Activated CD4-positive, CD25-positive, alpha-beta regulatory T cell treated with anti-CD3 and anti-CD28 coated beads, Interleukin-2, amount 50 U/mL, for 16 hours (primary cell): ENCODE data around the gene OR1L8.
"Not testable (repeated sequence)": the region's sequence is repeated elsewhere in the genome, so short reads cannot be mapped to it uniquely, and the experiment has no call there.

Experiments
- DNase-seq: peaks from one replicate; pipeline ENCODE4 v3.0.0-alpha.2; 2020; ENCODE audit warnings: low read depth, low spot score

OR1L8 gene, protein sequence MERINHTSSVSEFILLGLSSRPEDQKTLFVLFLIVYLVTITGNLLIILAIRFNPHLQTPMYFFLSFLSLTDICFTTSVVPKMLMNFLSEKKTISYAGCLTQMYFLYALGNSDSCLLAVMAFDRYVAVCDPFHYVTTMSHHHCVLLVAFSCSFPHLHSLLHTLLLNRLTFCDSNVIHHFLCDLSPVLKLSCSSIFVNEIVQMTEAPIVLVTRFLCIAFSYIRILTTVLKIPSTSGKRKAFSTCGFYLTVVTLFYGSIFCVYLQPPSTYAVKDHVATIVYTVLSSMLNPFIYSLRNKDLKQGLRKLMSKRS

GRCh38 chr9:122583284-122583683, at the start of gene OR1L8:
TSS of gene OR1L8 (minus strand) at chr9:122583384. CDS start at chr9:122568477, 14,907 bp downstream.
- not testable (repeated sequence) for DNase-seq

GRCh38 chr9:122619996-122620395, 36.8 kb upstream of the OR1L8 start:
- no peak for DNase-seq

DNA sequence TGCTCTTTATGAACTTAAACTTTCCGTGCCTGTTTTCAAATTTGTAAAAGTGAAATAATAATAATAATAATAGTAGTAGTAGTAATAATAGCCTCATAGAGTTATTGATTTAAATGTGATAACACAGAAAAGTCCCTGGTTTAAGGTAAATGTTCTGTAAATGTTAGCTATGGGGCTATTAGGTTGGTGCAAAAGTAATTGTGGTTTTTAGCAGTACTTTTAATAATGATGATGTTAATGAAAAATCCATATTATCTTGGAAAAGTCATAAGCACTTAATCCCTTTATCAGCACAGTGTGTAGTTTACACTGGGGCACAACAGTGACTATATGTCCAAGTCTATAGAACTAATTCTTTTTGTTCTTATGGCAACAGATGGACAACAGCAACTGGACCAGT, 31.2 kb upstream of the OR1L8 start, which contains the start of gene OR1Q1:
Gene OR1Q1 (plus strand): TSS at position 377 of the 400 bp plus-strand sequence. CDS start 0 bp downstream, at position 377.
- no peak for DNase-seq

DNA sequence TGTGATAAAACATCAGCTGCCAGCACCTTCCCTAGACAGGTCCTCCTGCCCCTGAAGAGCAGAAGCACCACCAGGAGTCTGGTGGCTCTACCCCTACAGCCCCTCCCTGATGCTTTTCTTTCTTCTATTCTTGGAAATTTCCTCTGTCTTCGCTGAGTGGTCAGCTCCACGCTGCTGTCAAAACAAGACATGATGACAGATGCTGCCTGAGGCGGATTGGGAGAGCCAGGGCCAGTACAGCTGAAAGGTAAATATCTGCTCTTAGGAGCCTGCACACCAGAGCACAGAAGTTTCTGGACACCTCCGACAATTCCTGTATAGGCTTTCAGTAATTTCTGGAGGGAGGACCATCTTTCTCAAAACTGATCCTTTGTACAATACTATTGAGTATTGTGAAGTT, 26.6 kb upstream of the OR1L8 start:
- DNase-seq, result no peak

GRCh38 chr9:122606587-122606986, 23.4 kb upstream of the OR1L8 start:
- DNase-seq, result no peak

DNA sequence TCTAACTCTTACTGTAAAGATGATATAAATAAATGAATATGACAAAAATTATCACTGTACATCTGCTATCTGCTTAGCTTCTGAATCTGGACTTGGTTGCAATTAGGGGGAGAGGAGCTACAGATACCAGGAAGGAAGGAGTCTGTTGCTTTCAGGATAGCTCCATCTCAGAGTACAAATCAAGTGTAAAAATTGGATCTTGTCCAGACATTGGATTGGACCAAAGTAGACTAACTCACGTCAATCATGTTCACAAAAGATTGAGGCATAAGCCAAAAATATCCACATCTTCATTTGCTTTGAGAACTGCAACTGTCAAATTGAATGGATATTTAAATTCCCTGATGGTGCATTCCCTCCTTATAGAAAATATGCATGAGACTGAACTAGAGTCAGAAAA, 22.5 kb upstream of the OR1L8 start:
- no peak for DNase-seq

DNA sequence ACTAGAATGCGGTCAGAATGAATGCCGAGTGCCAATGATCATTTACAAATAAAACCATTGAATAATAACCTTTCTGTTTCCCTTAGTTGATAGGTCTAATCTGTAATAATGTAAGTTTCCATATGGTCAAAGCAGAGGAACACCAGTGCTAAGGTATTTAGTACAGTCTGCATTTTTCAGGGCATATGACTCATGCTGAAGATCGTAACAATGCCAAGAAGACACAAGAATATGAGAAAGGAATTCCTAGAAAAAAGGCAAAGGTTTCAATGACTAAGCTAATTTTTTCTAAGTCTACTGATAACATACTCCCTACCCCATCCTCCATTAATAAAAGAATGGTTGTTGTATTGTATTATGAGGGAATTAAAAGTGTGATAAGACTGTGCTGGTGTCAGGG, 2.8 kb downstream of the OR1L8 start:
- no peak for DNase-seq

DNA sequence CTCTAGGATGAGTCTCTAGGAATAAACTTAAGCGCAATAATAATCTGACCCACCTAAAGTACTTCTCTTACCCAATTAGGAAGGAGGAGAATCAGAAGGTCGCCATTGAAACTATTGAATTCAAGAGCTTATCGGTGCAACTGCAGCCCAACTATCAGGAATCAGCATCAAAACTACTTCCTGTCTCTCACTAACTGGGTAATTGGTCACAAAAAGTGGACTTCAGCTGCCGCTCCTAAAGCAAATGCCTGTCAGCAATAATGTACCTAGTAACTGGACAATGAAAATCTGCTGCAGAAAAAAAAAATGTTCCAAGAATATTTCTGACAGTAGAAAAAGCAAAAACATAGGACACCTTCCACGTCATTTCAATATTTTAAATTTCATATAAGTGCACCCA, 3.3 kb downstream of the OR1L8 start:
- DNase-seq, result no peak

GRCh38 chr9:122572456-122572855, 10.7 kb downstream of the OR1L8 start:
- no peak for DNase-seq

DNA sequence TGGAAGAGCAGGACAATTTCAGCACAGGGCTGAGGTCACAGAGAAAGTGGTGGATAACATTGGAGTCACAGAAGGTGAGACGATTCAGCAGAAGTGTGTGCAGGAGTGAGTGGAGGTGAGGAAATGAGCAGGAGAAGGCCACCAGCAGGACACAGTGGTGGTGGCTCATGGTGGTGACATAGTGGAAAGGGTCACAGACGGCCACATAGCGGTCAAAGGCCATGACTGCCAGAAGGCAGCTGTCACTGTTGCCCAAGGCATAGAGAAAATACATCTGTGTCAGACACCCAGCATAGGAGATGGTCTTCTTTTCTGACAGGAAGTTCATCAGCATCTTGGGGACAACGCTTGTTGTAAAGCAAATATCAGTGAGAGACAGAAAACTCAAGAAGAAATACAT, 15.3 kb downstream of the OR1L8 start:
- DNase-seq, result no peak

DNA sequence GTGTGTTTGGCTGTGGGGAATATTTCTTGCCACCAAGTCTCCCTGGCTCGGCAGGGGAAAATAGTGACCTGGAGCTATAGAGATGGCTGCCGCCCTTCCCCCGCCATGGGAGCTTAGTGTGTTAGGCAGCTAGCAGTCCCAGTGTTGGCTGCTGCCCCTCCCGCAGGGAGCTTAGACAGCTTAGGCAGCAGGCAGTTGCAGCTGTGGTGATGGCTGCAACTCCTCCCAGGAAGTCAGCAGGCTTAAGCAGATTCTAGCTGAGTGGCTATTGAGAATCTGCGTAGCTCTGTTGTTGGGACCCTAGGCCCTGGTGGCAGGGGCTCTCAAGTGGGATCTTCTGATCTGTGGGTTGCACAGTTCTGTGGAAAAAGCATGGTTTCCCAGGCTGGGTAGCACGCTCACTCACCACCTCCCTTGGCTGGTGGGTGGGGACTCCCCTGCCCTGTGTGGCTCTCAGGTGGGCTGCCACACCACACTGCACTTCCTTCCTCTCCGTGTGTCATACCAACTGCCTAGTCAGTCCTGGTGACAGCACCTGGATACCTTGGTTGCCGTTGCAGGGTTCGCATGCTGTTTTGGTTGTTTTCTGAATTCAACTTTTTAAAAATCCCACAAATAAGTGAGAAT, 20.9 kb downstream of the OR1L8 start:
- no peak for DNase-seq

DNA sequence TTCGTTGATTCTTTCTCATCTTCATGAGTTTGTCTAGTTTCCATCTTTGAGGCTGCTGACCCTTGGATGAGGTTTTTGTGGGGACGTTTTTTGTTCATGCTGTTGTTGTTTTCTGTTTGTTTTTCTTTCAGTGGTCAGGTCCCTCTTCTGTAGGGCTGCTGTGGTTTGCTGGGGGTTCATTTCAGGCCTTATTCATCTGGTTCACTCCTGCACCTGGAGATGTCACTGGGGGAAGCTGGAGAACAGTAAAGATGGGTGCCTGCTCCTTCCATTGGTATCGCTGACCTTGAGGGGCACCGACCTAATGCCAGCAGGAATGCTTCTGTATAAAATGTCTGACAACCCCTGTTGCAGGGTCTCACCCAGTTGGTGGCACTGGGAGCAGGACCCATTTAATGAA, 21.7 kb downstream of the OR1L8 start:
- DNase-seq, result no peak

- no peak for DNase-seq
These were observed 30.4 kb downstream of the OR1L8 start, which contains the start of gene OR1N2 for GRCh38 chr9:122552812-122553211. TSS of gene OR1N2 (plus strand) at chr9:122553112. CDS start at chr9:122553212, 100 bp downstream.

DNA sequence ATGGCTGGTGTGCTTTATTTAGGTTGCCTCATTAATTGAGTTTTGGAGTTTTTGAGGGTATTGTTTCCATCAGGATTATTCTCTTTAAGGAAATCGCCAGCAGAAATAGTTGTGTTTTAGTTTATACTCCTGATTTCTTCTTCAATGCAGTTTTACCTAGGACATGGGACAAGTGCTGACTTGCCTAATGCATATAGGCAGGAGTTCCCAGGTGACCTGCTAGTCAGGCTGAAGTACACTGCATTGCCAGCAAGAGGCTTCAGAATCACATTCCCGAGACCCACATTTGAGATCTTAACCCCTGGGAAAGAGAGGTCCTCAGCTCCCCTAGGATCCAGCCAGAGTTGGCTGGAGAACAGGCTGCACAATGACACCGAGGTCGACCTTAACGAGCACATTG, 31.8 kb downstream of the OR1L8 start:
- no peak for DNase-seq

DNA sequence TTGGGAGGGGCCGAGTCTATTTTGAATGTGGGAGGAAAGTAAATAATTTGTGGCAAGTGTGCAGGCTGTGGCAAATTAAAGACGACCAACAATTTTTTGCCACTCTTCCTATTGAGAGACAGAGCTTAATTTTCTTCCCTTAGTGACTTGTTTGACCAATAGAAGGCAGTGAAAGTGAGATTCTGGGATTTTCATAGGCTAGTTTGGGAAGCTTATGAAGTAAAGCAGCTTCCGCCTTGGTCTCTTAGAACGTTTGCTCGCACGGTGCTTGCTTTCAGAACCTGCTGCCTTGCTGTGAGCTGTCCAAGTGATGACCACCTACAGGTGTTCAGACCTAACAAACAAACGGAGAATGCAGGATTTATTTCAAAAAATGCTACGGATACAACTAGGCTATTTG, 37.0 kb downstream of the OR1L8 start:
- DNase-seq, result no peak

GRCh38 chr9:122538757-122539156, 44.4 kb downstream of the OR1L8 start:
- DNase-seq, result no peak

DNA sequence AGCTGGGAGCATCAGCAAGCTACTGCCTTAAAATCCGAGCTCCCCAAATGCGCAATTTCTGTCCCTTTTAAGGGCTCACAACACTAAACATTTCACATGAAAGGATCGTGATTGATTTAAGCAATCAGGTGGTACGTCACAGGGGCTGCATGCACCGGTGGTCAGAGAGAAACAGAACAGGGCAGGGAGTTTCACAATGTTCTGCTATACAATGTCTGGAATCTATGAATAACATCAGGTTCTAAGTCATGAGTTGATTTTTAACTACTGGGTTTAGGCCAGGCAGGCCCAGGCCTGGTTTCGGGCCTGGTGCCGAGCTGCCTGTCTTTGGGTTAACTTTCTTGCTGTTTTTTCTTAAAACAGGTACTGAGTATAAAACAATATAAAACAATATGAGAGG, 46.1 kb downstream of the OR1L8 start:
- DNase-seq, result not testable (repeated sequence)

GRCh38 chr9:122536134-122536533, 47.0 kb downstream of the OR1L8 start:
- DNase-seq, result no peak

DNA sequence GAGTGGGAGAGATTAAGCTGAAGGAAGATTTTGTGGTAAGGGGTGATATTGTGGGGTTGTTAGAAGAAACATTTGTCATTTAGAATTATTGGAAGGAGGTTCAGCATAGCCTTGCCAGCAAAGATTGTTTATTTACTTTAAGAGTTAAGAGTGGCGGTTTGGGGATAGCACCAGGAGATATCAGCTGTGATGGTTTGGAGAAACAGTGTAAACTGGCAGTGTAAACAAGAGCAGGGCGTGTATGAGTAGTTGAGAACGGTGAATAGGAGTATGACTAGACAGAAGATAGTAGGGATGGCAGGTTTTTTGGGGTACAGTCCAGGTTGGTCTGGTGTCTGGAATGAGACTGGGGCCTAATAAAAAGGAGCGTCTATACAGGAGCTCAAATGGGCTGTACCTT, 52.0 kb downstream of the OR1L8 start:
- not testable (repeated sequence) for DNase-seq

DNA sequence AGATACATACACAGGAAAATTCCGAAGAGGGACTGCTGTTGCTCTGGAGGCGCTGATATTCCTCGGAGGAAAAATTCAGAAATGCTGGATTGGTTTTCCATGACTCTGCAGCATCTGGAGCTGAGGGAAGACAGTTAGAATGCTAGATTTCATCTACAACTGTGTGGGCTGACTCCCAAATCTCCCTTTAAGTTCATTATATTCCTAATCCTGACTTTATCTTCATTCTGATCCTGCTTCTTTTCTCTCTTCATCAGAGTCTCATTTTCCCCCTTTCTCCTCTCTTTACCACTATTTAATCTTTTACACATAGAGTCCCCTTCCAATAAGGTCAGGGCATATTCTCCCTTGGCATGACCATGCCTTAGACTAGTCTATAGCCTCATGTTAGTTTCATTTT, 56.0 kb downstream of the OR1L8 start, which contains the start of gene OR1N1:
Gene OR1N1 (minus strand): TSS at position 101 of the 400 bp plus-strand sequence. CDS start 0 bp downstream, at position 101.
- no peak for DNase-seq

GRCh38 chr9:122526602-122527001, 56.6 kb downstream of the OR1L8 start:
- no peak for DNase-seq

DNA sequence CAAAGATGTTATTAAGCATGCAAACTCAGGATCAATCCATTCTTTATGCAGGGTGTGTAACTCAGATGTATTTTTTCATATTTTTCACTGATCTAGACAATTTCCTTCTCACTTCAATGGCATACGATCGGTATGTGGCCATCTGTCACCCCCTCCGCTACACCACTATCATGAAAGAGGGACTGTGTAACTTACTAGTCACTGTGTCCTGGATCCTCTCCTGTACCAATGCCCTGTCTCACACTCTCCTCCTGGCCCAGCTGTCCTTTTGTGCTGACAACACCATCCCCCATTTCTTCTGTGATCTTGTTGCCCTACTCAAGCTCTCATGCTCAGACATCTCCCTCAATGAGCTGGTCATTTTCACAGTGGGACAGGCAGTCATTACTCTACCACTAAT, 63.8 kb downstream of the OR1L8 start:
- DNase-seq, result no peak

DNA sequence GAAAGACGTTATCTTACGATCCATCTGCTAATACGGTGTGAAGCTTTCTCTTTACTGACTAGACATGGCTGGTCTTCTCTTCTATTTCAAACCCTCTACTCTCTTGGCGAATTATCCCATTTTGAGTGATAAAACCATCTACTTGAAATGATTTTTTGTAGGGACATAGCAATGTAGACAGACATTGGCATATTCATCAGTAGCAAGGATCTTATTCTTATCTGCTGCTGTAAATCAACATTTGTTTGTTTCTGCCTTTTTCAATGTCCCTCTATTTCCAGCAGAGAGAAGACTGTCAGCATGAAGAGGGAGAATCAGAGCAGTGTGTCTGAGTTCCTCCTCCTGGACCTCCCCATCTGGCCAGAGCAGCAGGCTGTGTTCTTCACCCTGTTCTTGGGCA, 64.3 kb downstream of the OR1L8 start, which contains the start of gene OR1J4:
Gene OR1J4 (plus strand): TSS at position 301 of the 400 bp plus-strand sequence. CDS start 0 bp downstream, at position 301.
- no peak for DNase-seq
